Activated CD4-positive, alpha-beta T cell treated with anti-CD3 and anti-CD28 coated beads, Interleukin-10, Interleukin-2, amounts not matched to agents 100 ng/mL and 50 ng/mL, durations not matched to agents 16 hours and 8 hours (primary cell): ENCODE measurements around the gene SLC28A3.

Experiments used
- DNase-seq: peaks from one replicate; pipeline ENCODE4 v3.0.0-alpha.2; 2020

Gene SLC28A3

DNA sequence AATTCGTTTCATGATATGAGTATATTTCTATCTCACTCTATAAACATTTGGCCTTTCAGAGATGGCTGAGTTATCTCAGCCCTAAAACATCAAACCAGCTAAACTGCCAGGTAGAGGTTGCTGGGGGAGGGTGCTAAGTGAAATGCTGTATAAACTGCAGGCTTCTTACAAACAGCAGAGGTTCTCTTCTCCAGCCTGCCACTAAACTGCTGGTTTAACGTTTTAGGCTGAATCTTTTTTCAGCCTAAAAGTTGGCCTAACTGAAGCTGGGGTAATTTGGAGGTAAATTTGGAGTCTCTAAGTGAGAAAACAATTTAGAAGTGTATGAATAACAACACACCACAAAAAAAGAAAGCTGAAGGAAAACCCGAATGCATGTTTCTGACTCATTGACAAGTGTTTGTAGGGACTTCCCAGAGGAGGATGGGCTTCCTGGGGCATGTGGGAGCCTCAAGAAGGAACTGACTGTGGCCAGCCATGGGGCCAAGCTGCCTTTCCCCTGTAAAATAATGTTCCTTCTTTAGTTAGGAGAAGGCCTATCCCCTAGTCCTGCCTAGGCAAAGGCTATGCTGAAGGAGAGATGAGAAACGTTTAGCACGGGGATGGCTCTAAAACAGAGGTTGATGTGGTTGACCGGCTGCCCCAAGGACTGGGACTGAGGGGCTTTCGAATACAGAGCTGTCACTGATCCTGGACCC, 44.3 kb downstream of the SLC28A3 start:
- DNase-seq = peak; percentile 89

DNA sequence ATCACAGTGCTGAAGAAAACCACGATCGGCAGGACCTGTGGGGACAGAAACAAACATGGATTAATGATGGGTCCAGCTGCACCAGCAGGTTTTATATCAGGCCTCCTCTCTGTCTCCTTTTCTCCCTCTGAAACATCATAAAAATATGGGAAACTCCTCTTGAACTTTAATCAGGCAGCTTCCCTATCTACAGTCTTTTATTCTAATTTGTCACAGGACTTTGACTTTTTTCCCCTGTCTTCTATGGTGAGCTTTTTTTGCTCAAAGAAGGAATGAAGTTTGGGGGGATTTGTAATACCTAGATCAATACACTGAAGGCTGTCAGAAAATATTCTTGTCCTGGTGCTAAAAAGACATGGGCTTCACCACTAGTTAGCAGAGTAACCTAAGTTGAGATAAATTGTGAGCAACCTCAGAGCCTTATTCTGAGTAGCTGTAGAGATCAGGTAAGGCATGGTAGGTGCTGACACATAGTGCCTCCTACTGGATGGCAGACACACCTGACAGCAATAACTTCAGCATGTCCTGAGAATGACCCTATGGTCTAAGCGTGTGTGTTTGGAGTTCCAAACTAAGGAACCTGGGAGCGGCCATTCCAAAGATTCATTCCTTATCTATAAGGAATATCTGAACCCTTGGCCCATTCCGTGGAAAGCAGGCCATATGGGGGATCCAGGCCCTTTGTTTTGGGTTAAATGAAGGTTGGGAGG, 46.2 kb downstream of the SLC28A3 start:
- peak; percentile 53 for DNase-seq

DNA sequence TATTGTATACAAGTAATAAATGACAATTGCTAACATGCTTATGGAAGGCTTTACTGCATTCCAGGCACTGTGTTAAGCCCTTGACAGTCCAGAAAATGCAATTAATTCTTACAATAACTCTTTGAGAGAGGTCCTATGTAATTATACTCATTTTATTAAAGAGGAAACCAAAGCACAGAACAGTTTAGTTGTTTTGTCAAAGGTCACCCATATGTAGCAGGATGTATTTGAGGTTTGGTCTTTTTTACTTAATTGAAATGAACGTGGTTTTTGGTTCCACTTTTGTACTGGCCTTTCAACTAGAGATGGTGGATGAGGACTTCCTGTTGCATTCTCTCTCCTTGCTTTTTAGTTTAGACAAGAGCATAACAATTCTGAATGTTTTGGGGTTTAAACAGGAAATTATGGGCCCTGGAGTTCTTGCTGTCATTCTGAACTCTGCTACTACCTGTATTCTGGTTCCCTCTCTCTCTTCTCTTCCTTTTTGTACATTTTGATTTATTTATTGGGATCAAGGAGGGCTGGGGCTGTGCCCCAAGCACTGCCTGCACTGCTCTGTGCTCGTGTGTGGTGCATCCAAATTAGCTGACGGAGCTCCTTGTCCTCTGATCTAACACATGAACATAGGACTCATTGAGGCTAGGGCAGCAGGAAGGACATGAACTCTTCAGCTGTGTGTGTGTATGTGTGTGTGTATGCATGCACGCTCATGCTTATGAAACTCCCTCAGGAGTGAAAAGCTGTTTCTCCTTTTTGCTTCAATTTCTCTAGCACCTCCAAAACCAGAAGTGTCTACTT, 47.4 kb downstream of the SLC28A3 start:
- DNase-seq = peak; percentile 48

DNA sequence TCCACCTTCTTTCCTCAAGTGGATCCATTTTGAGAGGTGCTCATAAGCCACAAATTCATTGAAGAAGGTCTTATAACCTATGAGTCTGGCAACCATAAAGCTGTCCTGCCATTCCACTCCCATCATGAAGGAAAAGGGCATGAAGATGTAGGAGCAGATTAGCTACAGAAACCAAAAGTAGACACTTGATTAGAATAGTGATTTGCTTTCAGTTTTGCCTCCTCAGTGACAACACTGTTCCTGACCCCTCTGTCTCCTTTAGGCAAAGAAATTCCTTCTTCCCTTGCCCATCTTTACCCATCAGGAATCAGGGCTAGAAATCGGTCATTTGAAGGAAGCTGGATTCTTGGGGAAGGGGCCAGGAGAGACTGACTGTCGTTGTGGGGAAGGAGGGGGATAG, 55.2 kb downstream of the SLC28A3 start:
- DNase-seq = no peak

DNA sequence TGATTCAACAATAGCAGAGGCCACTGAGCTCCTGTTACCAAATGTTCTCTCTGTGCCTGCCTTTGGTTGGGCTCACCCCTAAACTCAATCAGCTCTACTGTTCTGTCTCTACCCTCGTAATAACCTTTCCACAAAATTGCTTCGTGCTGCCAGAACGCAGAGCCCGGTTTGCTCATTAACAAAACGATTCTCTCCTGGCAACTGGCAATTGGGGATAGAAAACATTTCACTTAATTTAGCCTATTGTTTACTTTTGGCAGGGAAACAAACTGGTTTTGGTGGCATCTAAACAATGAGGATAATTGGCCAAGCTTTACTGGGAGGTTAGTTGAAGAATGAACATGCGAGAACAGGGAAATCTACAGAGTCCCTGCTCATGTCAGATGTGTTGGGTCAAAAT, 56.6 kb downstream of the SLC28A3 start:
- DNase-seq = no peak

DNA sequence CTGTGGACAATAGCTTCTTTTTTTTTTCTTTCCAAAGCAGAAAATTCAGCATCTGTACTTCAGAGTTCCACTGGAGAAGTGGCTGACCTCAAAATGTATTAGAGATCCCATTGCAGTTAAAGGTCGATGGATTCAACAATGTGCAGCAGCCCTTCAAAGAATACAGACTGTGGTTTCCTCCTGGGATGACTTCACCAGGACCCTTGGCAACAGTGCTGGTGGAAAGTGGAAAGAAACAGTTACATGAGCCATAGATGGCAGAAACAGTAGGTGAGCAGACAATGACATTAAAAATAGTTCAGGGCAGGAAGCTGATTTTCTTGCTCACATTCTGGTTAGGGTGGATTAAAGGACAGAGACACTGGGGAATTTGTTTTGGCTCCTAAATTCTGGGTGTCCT, 62.4 kb downstream of the SLC28A3 start:
- DNase-seq = no peak

GRCh38 chr9:84277646-84278045, 62.9 kb downstream of the SLC28A3 start:
- DNase-seq = no peak

DNA sequence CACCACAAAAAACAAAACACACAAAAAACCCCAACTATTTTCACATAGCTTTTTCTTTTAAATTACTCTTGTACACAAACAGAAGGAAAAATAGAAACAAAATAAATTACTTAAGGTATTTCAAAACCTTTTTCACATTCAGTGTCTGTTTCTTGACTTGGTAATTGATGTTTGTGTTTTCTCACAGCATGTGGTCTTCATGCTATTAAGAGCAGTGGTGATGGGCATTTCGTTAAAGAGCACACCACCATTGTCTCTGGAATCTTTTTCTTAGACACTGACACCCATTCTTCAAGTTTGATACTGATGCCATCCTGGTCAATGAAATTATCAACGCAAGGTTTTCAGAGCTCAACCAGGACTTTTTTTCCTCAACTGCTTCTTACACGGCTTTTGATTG, 63.8 kb downstream of the SLC28A3 start:
- no peak for DNase-seq

GRCh38 chr9:84271921-84272556, 68.5 kb downstream of the SLC28A3 start:
- DNase-seq = no peak

- DNase-seq = peak; percentile 67
Observed at GRCh38 chr9:84271531-84271900, 69.0 kb downstream of the SLC28A3 start.

DNA sequence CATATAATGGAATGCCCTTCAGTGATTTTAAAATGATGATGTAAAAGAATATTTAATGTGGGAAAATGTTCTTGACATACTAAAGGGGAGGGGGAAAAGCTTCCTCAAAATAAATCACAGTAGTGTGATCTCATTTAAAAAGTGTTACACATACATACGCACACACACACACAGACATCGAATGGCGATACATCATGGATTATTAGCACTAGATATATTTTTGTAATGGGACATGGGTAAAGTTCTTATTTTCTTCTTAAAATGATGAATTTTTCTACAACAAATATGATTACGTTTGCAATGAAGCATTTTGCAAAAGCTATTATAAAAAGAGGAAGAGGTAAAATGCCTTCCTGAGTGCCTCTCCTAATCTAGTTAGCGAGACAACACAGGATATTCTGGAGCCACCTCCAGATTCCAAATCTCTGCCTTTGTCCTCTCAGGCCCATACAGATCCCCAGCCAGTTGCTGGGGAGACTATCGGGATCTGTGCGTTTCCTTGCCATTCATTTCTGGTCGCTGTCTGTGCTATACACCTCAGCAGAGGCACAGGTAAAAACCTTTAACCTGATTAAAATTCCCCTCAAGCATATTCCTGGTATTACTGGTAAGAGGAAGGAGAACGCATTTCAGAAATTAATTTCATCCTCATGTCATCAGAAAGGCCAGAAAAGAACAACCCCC, 69.6 kb downstream of the SLC28A3 start:
- no peak for DNase-seq

- DNase-seq = peak; percentile 39
Observed at GRCh38 chr9:84266087-84266561, 74.4 kb downstream of the SLC28A3 start.

- no peak for DNase-seq
Observed at GRCh38 chr9:84264307-84265029, 76.1 kb downstream of the SLC28A3 start.

- DNase-seq = peak; percentile 60
Observed at GRCh38 chr9:84261070-84261746, 79.3 kb downstream of the SLC28A3 start.

GRCh38 chr9:84258371-84258770, 82.2 kb downstream of the SLC28A3 start:
- no peak for DNase-seq

DNA sequence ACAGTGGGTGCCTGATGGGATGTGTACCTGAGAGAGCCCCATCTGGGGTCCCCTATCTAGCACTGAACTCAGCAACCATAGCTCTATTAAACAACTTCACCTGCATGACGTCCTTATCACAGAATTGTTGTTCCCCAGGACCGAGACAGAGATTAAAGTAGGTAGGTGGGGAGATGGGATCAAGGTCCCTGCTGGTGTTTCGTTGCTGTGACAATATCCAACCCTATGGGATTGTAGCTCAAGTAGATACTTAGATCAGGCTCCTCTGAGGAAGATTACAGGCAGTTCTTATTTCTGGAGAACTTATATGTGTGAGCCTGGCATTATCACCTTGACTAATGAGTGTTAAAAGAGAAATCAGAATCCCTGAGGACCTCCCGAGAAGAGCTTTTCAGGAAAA, 84.9 kb downstream of the SLC28A3 start:
- DNase-seq = no peak

DNA sequence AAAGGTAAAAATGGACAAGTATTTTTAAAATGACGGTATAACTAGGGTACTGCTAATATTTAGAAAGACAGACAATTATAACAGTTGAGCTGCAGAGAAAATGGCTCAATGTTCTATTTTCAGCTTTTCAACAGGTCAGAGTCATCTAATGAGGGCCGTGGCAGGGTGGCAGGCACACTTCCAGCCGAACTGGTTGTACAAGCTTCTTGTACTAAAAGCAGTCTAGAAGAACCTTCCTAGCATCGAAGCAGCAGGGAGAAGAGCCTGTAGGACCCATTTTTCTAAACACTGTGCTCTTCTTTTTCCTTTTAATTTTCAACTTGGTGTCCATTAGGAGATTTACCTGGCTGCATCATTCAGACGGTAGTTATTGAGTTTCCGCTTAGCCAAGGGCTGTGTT, 85.6 kb downstream of the SLC28A3 start:
- DNase-seq = no peak

GRCh38 chr9:84251921-84252320, 88.6 kb downstream of the SLC28A3 start:
- no peak for DNase-seq

DNA sequence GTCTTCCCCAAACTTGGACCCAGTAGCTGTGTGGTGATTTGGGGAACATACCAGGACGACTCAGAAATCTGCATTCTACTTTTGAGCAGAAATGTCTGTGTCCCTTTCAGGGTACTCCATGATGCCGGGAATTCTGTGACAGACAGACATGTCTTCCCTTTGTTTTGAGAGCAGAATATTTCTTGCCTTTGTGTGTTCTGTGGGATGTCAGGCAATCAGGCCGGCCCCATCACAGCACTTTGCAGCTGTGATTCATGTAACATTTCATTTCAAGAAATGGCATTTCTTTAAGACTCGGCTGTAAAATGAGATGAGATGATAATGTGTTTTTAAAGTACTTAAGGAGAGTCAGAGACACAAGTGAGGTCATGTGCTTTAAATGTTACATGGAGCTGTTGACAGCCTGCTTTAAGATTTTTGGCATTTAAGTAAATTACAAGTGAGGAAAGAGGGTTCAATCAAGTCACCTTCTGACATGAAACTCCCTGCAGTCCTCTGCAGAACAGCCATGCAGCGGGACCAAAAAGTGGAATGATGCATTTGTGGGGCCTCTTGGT, 98.7 kb downstream of the SLC28A3 start:
- DNase-seq = no peak

DNA sequence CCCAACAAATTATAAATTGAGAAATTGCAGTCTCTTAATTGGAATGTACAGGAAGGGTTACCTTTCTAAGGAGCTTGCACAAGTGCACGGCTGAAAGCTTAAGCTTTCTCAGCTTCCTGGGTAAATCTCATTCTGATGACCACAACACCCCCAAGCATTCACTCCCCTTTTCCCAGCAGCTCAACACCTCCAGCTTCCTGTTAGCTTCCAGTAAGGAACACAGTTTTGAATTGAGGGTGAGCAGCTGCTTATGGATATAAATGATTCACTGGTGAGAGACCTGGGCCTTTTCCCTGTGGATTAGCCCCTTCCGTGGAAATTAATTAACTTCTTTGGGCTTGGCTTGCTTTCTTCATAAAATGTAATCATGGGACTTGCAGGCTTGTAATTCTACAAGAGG, 101.2 kb downstream of the SLC28A3 start:
- DNase-seq = no peak

GRCh38 chr9:84238652-84239051, 101.9 kb downstream of the SLC28A3 start:
- no peak for DNase-seq
